ENCODE measurements around the gene PHAF1. TPM values are rescaled to one million over a fixed set of nuclear protein-coding genes. Genes with fewer than 3 reads are reported as not detected.

The PHAF1 gene
- polyA plus RNA-seq, 2 donors: 8.8 to 9.9 TPM

- no peaks in the 10 kb centered on the region for H3K9me3 ChIP-seq (ENCODE audit: control insufficient read depth in 2 of 2, insufficient read depth in 1 of 2, low read depth in 1 of 2, low read length in 1 of 2)
- peaks cover 12 to 32% of the 10 kb centered on the region in 2 donors for H3K4me1 ChIP-seq (ENCODE audit: control insufficient read depth in 2 of 2, insufficient read depth in 2 of 2, low read length in 1 of 2)
- H3K4me3 ChIP-seq (ENCODE audit: low read depth in 1 of 2, low read length in 2 of 2): peak overlapping the region in 1 of 2 donors; percentile 33
- H3K27ac ChIP-seq (ENCODE audit: low read depth in 2 of 2, low read length in 1 of 2): peak overlapping the region in 1 of 2 donors; percentile 73
- no peaks in the 10 kb centered on the region for H3K27me3 ChIP-seq (ENCODE audit: control insufficient read depth in 1 of 2, insufficient read depth in 2 of 2, low read length in 2 of 2)
- WGBS, 2 donors: 38 to 47% methylated on average over 78 to 85 of the region's 85 CpGs
- peaks cover 0 to 3% of the 10 kb centered on the region in 2 donors for H3K36me3 ChIP-seq (ENCODE audit: control insufficient read depth in 2 of 2, insufficient read depth in 2 of 2, low read length in 1 of 2)
These were observed 55.7 kb downstream of the PHAF1 start for GRCh38 chr16:67165121-67166078.

DNA sequence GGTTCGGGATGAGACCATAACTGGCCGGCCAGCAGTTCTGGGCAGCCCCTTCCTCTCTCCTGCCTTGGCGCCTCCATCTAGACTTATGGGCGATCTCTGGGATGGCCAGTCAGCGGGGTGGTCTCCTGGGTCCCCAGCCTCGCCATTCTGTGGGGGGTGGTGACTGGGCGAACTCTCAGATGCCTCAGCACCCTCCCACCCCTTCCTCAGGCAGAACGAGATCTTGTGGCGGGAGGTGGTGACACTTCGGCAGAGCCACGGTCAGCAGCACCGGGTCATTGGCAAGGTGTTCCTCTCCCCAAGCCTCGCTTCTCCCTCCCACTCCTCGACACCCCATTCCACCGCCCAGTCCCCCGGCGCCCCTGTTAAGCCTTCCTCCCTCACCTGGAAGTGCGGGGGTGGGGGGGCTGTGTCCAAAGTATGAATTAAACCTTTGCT is 56.4 kb downstream of the PHAF1 start:
- H3K9me3 ChIP-seq (ENCODE audit: control insufficient read depth in 2 of 2, insufficient read depth in 1 of 2, low read depth in 1 of 2, low read length in 1 of 2): no peaks in the 10 kb centered on the region
- H3K4me3 ChIP-seq (ENCODE audit: low read depth in 1 of 2, low read length in 2 of 2): no peak overlapping the region
- peaks cover 12 to 34% of the 10 kb centered on the region in 2 donors for H3K4me1 ChIP-seq (ENCODE audit: control insufficient read depth in 2 of 2, insufficient read depth in 2 of 2, low read length in 1 of 2)
- no peaks in the 10 kb centered on the region for H3K27me3 ChIP-seq (ENCODE audit: control insufficient read depth in 1 of 2, insufficient read depth in 2 of 2, low read length in 2 of 2)
- no peak overlapping the region for H3K27ac ChIP-seq (ENCODE audit: low read depth in 2 of 2, low read length in 1 of 2)
- WGBS, 2 donors: 45 to 62% methylated on average over 13 to 18 of the region's 18 CpGs
- peaks cover 0 to 3% of the 10 kb centered on the region in 2 donors for H3K36me3 ChIP-seq (ENCODE audit: control insufficient read depth in 2 of 2, insufficient read depth in 2 of 2, low read length in 1 of 2)

- Histone ChIP-seq H3K9me3 (ENCODE audit: control insufficient read depth in 2 of 2, insufficient read depth in 1 of 2, low read depth in 1 of 2, low read length in 1 of 2) (no peaks in the 10 kb centered on the region), H3K4me3 (ENCODE audit: low read depth in 1 of 2, low read length in 2 of 2) (no peak overlapping the region), H3K4me1 (ENCODE audit: control insufficient read depth in 2 of 2, insufficient read depth in 2 of 2, low read length in 1 of 2) (peaks cover 12 to 34% of the 10 kb centered on the region in 2 donors), H3K27me3 (ENCODE audit: control insufficient read depth in 1 of 2, insufficient read depth in 2 of 2, low read length in 2 of 2) (no peaks in the 10 kb centered on the region), H3K36me3 (ENCODE audit: control insufficient read depth in 2 of 2, insufficient read depth in 2 of 2, low read length in 1 of 2) (peaks cover 0 to 3% of the 10 kb centered on the region in 2 donors), H3K27ac (ENCODE audit: low read depth in 2 of 2, low read length in 1 of 2) (no peak overlapping the region)
- 76 to 81% methylated on average over 5 of the region's 5 CpGs for whole genome bisulfite sequencing, 2 donors
These were observed 56.9 kb downstream of the PHAF1 start for GRCh38 chr16:67166598-67167168.

DNA sequence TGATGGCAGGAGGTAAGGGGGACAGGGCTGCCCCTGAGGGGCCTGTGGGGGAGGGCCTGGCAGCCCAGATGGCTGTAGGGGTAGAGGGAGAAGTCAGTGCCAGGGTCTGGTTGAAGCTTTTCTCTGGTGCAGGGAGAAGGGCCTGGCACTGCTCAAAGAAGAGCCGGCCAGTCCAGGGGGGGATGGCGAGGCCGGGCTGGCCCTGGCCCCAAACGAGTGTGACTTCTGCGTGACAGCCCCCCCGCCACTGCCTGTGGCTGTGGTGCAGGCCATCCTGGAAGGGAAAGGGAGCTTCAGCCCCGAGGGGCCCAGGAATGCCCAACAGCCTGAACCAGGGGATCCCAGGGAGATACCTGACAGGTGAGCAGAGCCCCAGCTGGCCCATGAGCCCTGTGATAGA is 57.8 kb downstream of the PHAF1 start:
- H3K27ac ChIP-seq (ENCODE audit: low read depth in 2 of 2, low read length in 1 of 2): no peak overlapping the region
- H3K27me3 ChIP-seq (ENCODE audit: control insufficient read depth in 1 of 2, insufficient read depth in 2 of 2, low read length in 2 of 2): no peaks in the 10 kb centered on the region
- WGBS, 2 donors: 91 to 96% methylated on average over 7 of the region's 7 CpGs
- H3K4me1 ChIP-seq (ENCODE audit: control insufficient read depth in 2 of 2, insufficient read depth in 2 of 2, low read length in 1 of 2): peaks cover 12 to 32% of the 10 kb centered on the region in 2 donors
- no peaks in the 10 kb centered on the region for H3K9me3 ChIP-seq (ENCODE audit: control insufficient read depth in 2 of 2, insufficient read depth in 1 of 2, low read depth in 1 of 2, low read length in 1 of 2)
- no peak overlapping the region for H3K4me3 ChIP-seq (ENCODE audit: low read depth in 1 of 2, low read length in 2 of 2)
- peaks cover 0 to 3% of the 10 kb centered on the region in 2 donors for H3K36me3 ChIP-seq (ENCODE audit: control insufficient read depth in 2 of 2, insufficient read depth in 2 of 2, low read length in 1 of 2)

DNA sequence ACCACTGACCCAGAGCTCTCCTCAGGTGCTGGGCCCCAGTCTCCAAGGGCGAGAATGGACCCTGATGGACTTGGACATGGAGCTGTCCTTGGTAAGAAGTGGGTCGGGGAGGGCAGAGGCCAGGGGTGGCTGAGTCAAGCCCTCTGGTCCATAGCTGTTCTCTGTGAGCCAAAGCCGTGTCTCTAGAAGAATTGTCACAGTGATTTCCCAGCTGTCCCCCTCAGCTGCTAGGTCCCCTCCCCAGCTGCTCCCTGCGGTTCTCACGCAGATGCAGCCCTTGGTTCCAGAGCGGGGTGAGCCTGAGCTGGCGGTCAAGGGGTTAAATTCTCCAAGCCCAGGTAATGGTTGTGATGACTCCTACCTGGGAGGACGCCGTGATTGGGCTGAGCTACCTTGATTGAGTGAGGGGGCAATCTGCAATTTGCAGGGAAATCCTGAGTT is 59.3 kb downstream of the PHAF1 start:
- no peak overlapping the region for H3K4me3 ChIP-seq (ENCODE audit: low read depth in 1 of 2, low read length in 2 of 2)
- peaks cover 7 to 24% of the 10 kb centered on the region in 2 donors for H3K4me1 ChIP-seq (ENCODE audit: control insufficient read depth in 2 of 2, insufficient read depth in 2 of 2, low read length in 1 of 2)
- peaks cover 0 to 3% of the 10 kb centered on the region in 2 donors for H3K36me3 ChIP-seq (ENCODE audit: control insufficient read depth in 2 of 2, insufficient read depth in 2 of 2, low read length in 1 of 2)
- WGBS, 2 donors: 64 to 66% methylated on average over 9 of the region's 9 CpGs
- H3K27ac ChIP-seq (ENCODE audit: low read depth in 2 of 2, low read length in 1 of 2): peak overlapping the region in 1 of 2 donors; percentile 92
- no peaks in the 10 kb centered on the region for H3K9me3 ChIP-seq (ENCODE audit: control insufficient read depth in 2 of 2, insufficient read depth in 1 of 2, low read depth in 1 of 2, low read length in 1 of 2)
- no peaks in the 10 kb centered on the region for H3K27me3 ChIP-seq (ENCODE audit: control insufficient read depth in 1 of 2, insufficient read depth in 2 of 2, low read length in 2 of 2)

DNA sequence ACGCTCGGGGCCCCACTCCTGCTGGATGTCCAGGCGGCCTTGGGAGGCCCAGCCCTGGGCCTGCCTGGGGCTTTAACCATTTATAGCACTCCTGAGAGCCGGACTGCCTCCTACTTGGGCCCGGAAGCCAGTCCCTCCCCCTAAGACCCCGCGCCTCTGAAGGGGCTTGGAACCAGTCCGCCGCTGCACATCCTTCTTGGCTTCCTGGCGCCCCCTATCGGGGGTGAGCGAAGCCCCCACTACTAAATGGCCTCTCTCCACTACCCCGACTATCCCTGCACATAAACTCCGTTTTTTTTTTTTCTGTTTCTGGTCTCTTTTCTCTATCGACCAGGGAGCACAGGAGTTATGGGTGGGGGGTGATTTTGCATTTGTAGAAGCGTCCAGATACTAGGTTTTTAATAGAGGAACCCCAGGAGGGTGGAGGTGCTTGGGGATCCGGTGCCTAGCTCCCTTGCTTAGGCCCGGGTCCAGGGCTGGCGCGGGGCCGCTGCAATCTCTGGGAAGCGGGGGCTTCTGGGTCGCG is 60.0 kb downstream of the PHAF1 start:
- Histone ChIP-seq H3K27ac (ENCODE audit: low read depth in 2 of 2, low read length in 1 of 2) (peak overlapping the region; percentile 92), H3K4me1 (ENCODE audit: control insufficient read depth in 2 of 2, insufficient read depth in 2 of 2, low read length in 1 of 2) (peaks cover 6 to 21% of the 10 kb centered on the region in 2 donors), H3K27me3 (ENCODE audit: control insufficient read depth in 1 of 2, insufficient read depth in 2 of 2, low read length in 2 of 2) (no peaks in the 10 kb centered on the region), H3K36me3 (ENCODE audit: control insufficient read depth in 2 of 2, insufficient read depth in 2 of 2, low read length in 1 of 2) (peaks cover 0 to 3% of the 10 kb centered on the region in 2 donors), H3K9me3 (ENCODE audit: control insufficient read depth in 2 of 2, insufficient read depth in 1 of 2, low read depth in 1 of 2, low read length in 1 of 2) (no peaks in the 10 kb centered on the region), H3K4me3 (ENCODE audit: low read depth in 1 of 2, low read length in 2 of 2) (peak overlapping the region; percentile 36 to 43)
- 11% methylated on average over 24 of the region's 24 CpGs for WGBS, 2 donors

GRCh38 chr16:67170168-67170948 is 60.6 kb downstream of the PHAF1 start, which contains the start of gene NOL3:
Gene NOL3, plus strand, starts transcription at chr16:67170538.
- 1 to 3% methylated on average over 29 to 50 of the region's 50 CpGs for WGBS, 2 donors
- Histone ChIP-seq H3K9me3 (ENCODE audit: control insufficient read depth in 2 of 2, insufficient read depth in 1 of 2, low read depth in 1 of 2, low read length in 1 of 2) (no peaks in the 10 kb centered on the region), H3K4me1 (ENCODE audit: control insufficient read depth in 2 of 2, insufficient read depth in 2 of 2, low read length in 1 of 2) (peaks cover 9 to 23% of the 10 kb centered on the region in 2 donors), H3K27me3 (ENCODE audit: control insufficient read depth in 1 of 2, insufficient read depth in 2 of 2, low read length in 2 of 2) (no peaks in the 10 kb centered on the region), H3K36me3 (ENCODE audit: control insufficient read depth in 2 of 2, insufficient read depth in 2 of 2, low read length in 1 of 2) (peaks cover 0 to 3% of the 10 kb centered on the region in 2 donors), H3K4me3 (ENCODE audit: low read depth in 1 of 2, low read length in 2 of 2) (peak within 1 kb of the TSS; percentile 36 to 43), H3K27ac (ENCODE audit: low read depth in 2 of 2, low read length in 1 of 2) (peak within 1 kb of the TSS; percentile 92 to 95)

GRCh38 chr16:67170949-67171649 is 61.4 kb downstream of the PHAF1 start:
- H3K27ac ChIP-seq (ENCODE audit: low read depth in 2 of 2, low read length in 1 of 2): peak overlapping the region; percentile 92 to 95
- H3K4me3 ChIP-seq (ENCODE audit: low read depth in 1 of 2, low read length in 2 of 2): peak overlapping the region; percentile 36 to 40
- no peaks in the 10 kb centered on the region for H3K9me3 ChIP-seq (ENCODE audit: control insufficient read depth in 2 of 2, insufficient read depth in 1 of 2, low read depth in 1 of 2, low read length in 1 of 2)
- WGBS, 2 donors: 29 to 40% methylated on average over 14 of the region's 14 CpGs
- H3K36me3 ChIP-seq (ENCODE audit: control insufficient read depth in 2 of 2, insufficient read depth in 2 of 2, low read length in 1 of 2): peaks cover 2 to 3% of the 10 kb centered on the region in 2 donors
- H3K4me1 ChIP-seq (ENCODE audit: control insufficient read depth in 2 of 2, insufficient read depth in 2 of 2, low read length in 1 of 2): peaks cover 9 to 26% of the 10 kb centered on the region in 2 donors
- H3K27me3 ChIP-seq (ENCODE audit: control insufficient read depth in 1 of 2, insufficient read depth in 2 of 2, low read length in 2 of 2): no peaks in the 10 kb centered on the region

All from esophagus (tissue), 2 donors.